CD8-positive, alpha-beta memory T cell (primary cell): Measurements from ENCODE around the gene KIF18B. TPM values are rescaled to one million over a fixed set of nuclear protein-coding genes. Genes with fewer than 3 reads are reported as not detected.

Source experiments
- CTCF ChIA-PET: fragments of 350-600 bp; sonication (Branson Sonifier 250); formaldehyde crosslinking; loops from one replicate; lab custom pipeline; 2021; ENCODE audit warnings: antibody characterized with exemption; lab: Charles Lee
- POLR2A ChIA-PET: fragments of 350-600 bp; sonication (Branson Sonifier 250); formaldehyde crosslinking; loops from one replicate; lab custom pipeline; 2021; ENCODE audit warnings: antibody characterized with exemption; lab: Charles Lee
- DNase-seq, 5 donors: peaks; one replicate each; pipeline versions ENCODE4 v3.0.0 to v3.0.0-alpha.2; 2020 to 2022; ENCODE audit warnings: mixed read lengths in 1 of 5
- H3K27ac ChIP-seq: one replicate; pipeline ENCODE4 v1.7.0; 2013; ENCODE audit warnings: low read depth, mild to moderate bottlenecking, low read length, moderate library complexity
- H3K27me3 ChIP-seq: 2 replicates; pipeline ENCODE4 v1.7.0; 2013; ENCODE audit warnings: low read length, mild to moderate bottlenecking; ENCODE audit not compliant: insufficient read depth, poor library complexity, severe bottlenecking
- H3K36me3 ChIP-seq: 2 replicates; pipeline ENCODE4 v1.7.0; 2013; ENCODE audit warnings: mild to moderate bottlenecking, low read length, moderate library complexity; ENCODE audit not compliant: insufficient read depth
- H3K4me1 ChIP-seq: 2 replicates; pipeline ENCODE4 v1.7.0; 2013; ENCODE audit warnings: mild to moderate bottlenecking, low read length, moderate library complexity; ENCODE audit not compliant: insufficient read depth
- H3K4me3 ChIP-seq: 2 replicates; pipeline ENCODE4 v1.7.0; 2013; ENCODE audit warnings: mild to moderate bottlenecking, low read length
- H3K9me3 ChIP-seq: 2 replicates; pipeline ENCODE4 v1.7.0; 2013; ENCODE audit warnings: mild to moderate bottlenecking, low read length
- H3K27ac Mint-ChIP-seq, 8 donors: one replicate each; pipeline ENCODE4 v1.8.0; 2020 to 2021; ENCODE audit warnings: mixed read lengths in 8 of 8, mild to moderate bottlenecking in 6 of 8, inconsistent platforms in 3 of 8, moderate library complexity in 3 of 8
- H3K27me3 Mint-ChIP-seq, 2 donors: one replicate each; pipeline ENCODE4 v1.8.0; 2020 to 2021; ENCODE audit warnings: mixed read lengths in 2 of 2, mild to moderate bottlenecking in 1 of 2, moderate library complexity in 1 of 2
- H3K36me3 Mint-ChIP-seq, 3 donors: one replicate each; pipeline ENCODE4 v1.8.0; 2020 to 2021; ENCODE audit warnings: mixed read lengths in 3 of 3, inconsistent platforms in 1 of 3, mild to moderate bottlenecking in 1 of 3
- H3K4me1 Mint-ChIP-seq, 3 donors: one replicate each; pipeline ENCODE4 v1.8.0; 2020 to 2021; ENCODE audit warnings: mixed read lengths in 3 of 3, inconsistent platforms in 1 of 3, mild to moderate bottlenecking in 1 of 3
- H3K4me3 Mint-ChIP-seq, 7 donors: one replicate each; pipeline ENCODE4 v1.8.0; 2020 to 2021; ENCODE audit warnings: mixed read lengths in 7 of 7, mild to moderate bottlenecking in 6 of 7, moderate library complexity in 4 of 7, inconsistent platforms in 2 of 7
- H3K9me3 Mint-ChIP-seq, 5 donors: one replicate each; pipeline ENCODE4 v1.8.0; 2020 to 2022; ENCODE audit warnings: mixed read lengths in 5 of 5, mild to moderate bottlenecking in 3 of 5, moderate library complexity in 2 of 5, inconsistent platforms in 1 of 5
- polyA plus RNA-seq: library from polyadenylated mRNA; unstranded; fragments of 300-500 nt; fragmentation: Illumina TruSeq; gene quantifications from one replicate; pipeline ENCODE4 v1.2.3, GENCODE V29; 2021
- total RNA-seq, 2 experiments: library from RNA; stranded (reverse); gene quantifications; one replicate each; pipeline ENCODE4 v1.2.3, GENCODE V29; 2021

Gene KIF18B
- total and polyA plus RNA-seq, 3 experiments from 2014 or later: 0.10 to 28.3 (median 27.1) TPM

- no peaks in the 10 kb centered on the region for H3K27me3 ChIP-seq
- no peaks in the 10 kb centered on the region for H3K9me3 Mint-ChIP-seq
- H3K27ac ChIP-seq: no peak overlapping the region
- H3K4me3 Mint-ChIP-seq: no peak overlapping the region
- POLR2A ChIA-PET: interaction anchor here (0.6 kb wide), 1 partner anchor 9 kb away, joined by 3 read pairs; no protein-coding TSS in a partner anchor
- H3K4me1 ChIP-seq: no peaks in the 10 kb centered on the region
- peak in 1 of 5 donors; percentile 25 for DNase-seq
- no peaks in the 10 kb centered on the region for H3K4me1 Mint-ChIP-seq
- H3K27ac Mint-ChIP-seq: no peak overlapping the region
- CTCF ChIA-PET: no interaction called here
- no peaks in the 10 kb centered on the region for H3K36me3 ChIP-seq
- no peaks in the 10 kb centered on the region for H3K9me3 ChIP-seq
- peaks cover 2 to 21% of the 10 kb centered on the region in 2 donors for H3K27me3 Mint-ChIP-seq
- H3K36me3 Mint-ChIP-seq: no peaks in the 10 kb centered on the region
- no peak overlapping the region for H3K4me3 ChIP-seq
These were observed 23.4 kb downstream of the KIF18B start for GRCh38 chr17:44924107-44924544.

DNA sequence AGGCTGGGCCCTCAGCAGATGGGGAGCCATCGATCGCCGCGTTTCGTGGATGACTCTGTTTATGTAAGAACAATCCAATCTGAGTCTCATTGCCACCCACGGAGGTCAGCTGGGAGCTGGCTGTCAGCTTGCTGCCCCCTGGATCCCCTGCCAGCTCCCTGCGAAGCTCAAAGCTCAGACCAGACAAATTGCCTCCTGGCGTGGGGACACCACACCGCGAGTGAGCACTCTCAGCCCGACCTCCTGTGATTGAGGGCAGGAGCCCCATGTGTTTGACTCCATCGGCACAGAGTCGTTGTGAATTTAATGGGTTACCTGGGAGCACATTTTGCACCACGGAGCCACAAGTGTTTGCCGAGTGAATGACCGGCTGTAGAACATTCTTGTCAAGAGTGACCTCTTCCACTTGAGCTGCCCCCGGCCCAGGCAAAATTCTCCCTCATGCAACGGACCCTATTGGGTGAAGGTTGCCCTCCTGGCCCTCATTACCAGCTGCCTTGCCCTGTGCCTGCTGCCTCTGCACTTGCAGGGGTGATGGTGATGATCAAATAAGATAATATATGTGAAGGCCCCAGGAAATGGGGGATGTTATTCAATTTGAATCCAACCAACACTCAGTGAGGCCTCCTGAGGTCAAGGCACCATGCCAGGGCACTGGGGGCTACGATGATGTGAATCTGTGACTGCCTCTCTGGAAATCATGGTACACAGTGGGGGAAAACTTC is 24.7 kb downstream of the KIF18B start:
- POLR2A ChIA-PET: no interaction called here
- CTCF ChIA-PET: interaction anchor here (1.4 to 5.6 kb wide), 2 partner anchors 98 to 275 kb away, joined by 3 to 45 read pairs; no protein-coding TSS in a partner anchor
- no peaks in the 10 kb centered on the region for H3K36me3 Mint-ChIP-seq
- H3K27ac ChIP-seq: no peak overlapping the region
- H3K4me3 Mint-ChIP-seq: no peak overlapping the region
- peaks cover 2 to 21% of the 10 kb centered on the region in 2 donors for H3K27me3 Mint-ChIP-seq
- no peaks in the 10 kb centered on the region for H3K36me3 ChIP-seq
- no peak overlapping the region for H3K27ac Mint-ChIP-seq
- H3K27me3 ChIP-seq: no peaks in the 10 kb centered on the region
- peak in 1 of 5 donors; percentile 30 for DNase-seq
- H3K4me1 Mint-ChIP-seq: no peaks in the 10 kb centered on the region
- H3K9me3 Mint-ChIP-seq: no peaks in the 10 kb centered on the region
- no peaks in the 10 kb centered on the region for H3K4me1 ChIP-seq
- H3K9me3 ChIP-seq: no peaks in the 10 kb centered on the region
- no peak overlapping the region for H3K4me3 ChIP-seq

DNA sequence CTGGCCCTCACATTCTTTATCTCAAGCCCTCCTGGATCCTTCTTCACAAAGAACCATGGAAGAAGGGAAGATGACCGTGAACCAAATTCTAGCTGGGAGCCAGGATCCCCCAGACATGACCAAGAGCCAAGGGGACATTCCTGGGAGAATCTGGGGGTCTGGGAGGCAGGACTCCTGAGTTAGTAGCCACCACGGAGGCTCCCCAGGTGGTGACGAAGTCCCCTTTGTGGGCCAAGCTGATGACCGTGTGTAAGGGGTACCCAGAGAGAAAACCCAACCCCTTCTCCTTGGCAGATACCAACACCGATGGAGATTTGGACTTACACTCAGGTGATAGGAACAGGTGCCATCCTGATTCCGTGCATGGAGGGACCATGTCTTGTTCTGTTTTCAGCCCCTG is 25.4 kb downstream of the KIF18B start:
- Mint-ChIP-seq H3K27ac (peak overlapping the region in 1 of 8 donors; percentile 65), H3K9me3 (no peaks in the 10 kb centered on the region), H3K4me3 (no peak overlapping the region), H3K4me1 (no peaks in the 10 kb centered on the region), H3K27me3 (peaks cover 2 to 21% of the 10 kb centered on the region in 2 donors), H3K36me3 (no peaks in the 10 kb centered on the region)
- no peak overlapping the region for H3K4me3 ChIP-seq
- CTCF ChIA-PET: interaction anchor here (1.4 to 5.6 kb wide), 3 partner anchors 11 to 276 kb away, joined by 3 to 45 read pairs (median 10); no protein-coding TSS in a partner anchor
- H3K9me3 ChIP-seq: no peaks in the 10 kb centered on the region
- no peak overlapping the region for H3K27ac ChIP-seq
- H3K4me1 ChIP-seq: no peaks in the 10 kb centered on the region
- H3K27me3 ChIP-seq: no peaks in the 10 kb centered on the region
- no peaks in the 10 kb centered on the region for H3K36me3 ChIP-seq
- POLR2A ChIA-PET: no interaction called here
- no peak for DNase-seq

- H3K4me3 ChIP-seq: no peak overlapping the region
- peak overlapping the region in 1 of 7 donors; percentile 40 for H3K4me3 Mint-ChIP-seq
- ChIA-PET POLR2A (no interaction called here), CTCF (interaction anchor here (1.2 to 5.6 kb wide), 6 partner anchors 10 to 276 kb away, joined by 3 to 45 read pairs (median 6); no protein-coding TSS in a partner anchor)
- peak overlapping the region in 1 of 8 donors; percentile 65 for H3K27ac Mint-ChIP-seq
- DNase-seq: no peak
- H3K27me3 Mint-ChIP-seq: peaks cover 2 to 21% of the 10 kb centered on the region in 2 donors
- no peaks in the 10 kb centered on the region for H3K9me3 Mint-ChIP-seq
- no peaks in the 10 kb centered on the region for H3K9me3 ChIP-seq
- H3K4me1 Mint-ChIP-seq: no peaks in the 10 kb centered on the region
- H3K36me3 Mint-ChIP-seq: no peaks in the 10 kb centered on the region
- H3K36me3 ChIP-seq: no peaks in the 10 kb centered on the region
- H3K27ac ChIP-seq: no peak overlapping the region
- no peaks in the 10 kb centered on the region for H3K4me1 ChIP-seq
- no peaks in the 10 kb centered on the region for H3K27me3 ChIP-seq
These were observed 26.3 kb downstream of the KIF18B start for GRCh38 chr17:44921122-44921882.

DNA sequence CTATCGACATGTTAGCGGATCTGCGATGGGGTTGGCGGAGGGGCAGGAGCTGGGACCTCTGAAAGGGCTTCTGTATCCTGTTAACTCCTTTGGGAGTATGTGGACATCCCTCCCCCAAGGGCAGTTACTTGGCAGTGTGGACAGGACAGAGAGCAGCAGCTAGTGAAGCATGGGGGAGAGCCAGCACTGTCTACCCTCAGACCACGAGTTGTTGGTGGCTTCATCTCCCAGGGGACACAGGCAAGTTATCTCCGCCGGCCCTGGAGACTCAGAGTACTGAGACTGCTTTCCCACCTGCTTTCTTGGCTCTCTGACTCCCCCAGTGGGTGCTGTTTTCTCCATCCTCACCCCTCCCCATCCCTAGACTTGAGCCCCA is 27.0 kb downstream of the KIF18B start:
- H3K9me3 ChIP-seq: no peaks in the 10 kb centered on the region
- H3K4me1 Mint-ChIP-seq: no peaks in the 10 kb centered on the region
- no peak overlapping the region for H3K4me3 ChIP-seq
- H3K27me3 ChIP-seq: no peaks in the 10 kb centered on the region
- no peak overlapping the region for H3K4me3 Mint-ChIP-seq
- ChIA-PET CTCF (interaction anchor here (0.6 to 5.6 kb wide), 13 partner anchors 10 to 215 kb away, joined by 3 to 45 read pairs (median 4); partner anchors contain the start of genes ACBD4, KIF18B and PLCD3), POLR2A (no interaction called here)
- H3K9me3 Mint-ChIP-seq: no peaks in the 10 kb centered on the region
- H3K36me3 Mint-ChIP-seq: no peaks in the 10 kb centered on the region
- H3K4me1 ChIP-seq: no peaks in the 10 kb centered on the region
- peaks cover 2 to 21% of the 10 kb centered on the region in 2 donors for H3K27me3 Mint-ChIP-seq
- H3K36me3 ChIP-seq: no peaks in the 10 kb centered on the region
- DNase-seq: no peak
- H3K27ac ChIP-seq: no peak overlapping the region
- no peak overlapping the region for H3K27ac Mint-ChIP-seq

DNA sequence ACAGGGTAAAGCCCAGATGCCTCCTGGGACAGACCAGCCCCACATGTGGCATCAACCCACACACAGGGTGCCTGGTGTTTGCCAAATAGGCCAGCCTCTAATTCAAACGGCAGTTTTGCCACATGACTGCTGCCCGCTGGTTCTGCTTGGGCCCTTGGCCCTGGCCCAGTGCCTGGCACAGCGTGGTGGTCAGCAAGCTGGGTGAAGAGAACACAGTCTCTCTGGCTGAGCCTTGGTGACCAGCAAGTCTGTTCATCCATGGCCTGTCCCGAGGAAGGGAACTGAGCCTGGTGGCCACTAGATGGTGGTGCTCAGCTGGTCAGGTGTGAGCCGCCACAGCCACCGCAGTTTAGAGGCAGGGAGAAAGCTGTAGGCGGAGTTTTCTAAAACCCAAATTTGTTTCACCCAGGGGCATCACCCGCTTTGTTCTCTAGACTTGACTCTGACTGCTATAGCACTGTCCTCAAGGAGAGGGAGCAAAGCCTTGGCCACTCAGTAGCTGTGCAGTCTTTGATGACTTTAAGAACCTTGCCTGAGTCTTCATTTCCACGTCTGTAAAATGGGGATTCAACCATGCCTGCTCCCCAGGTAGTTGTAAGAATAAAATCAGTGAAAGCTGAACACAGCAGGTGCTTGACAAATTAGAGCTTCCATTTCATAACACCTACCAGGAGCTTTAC is 27.5 kb downstream of the KIF18B start:
- ChIA-PET CTCF (interaction anchor here (0.6 to 5.6 kb wide), 13 partner anchors 9 to 215 kb away, joined by 3 to 45 read pairs (median 4); partner anchors contain the start of genes ACBD4, KIF18B and PLCD3), POLR2A (no interaction called here)
- peaks cover 2 to 21% of the 10 kb centered on the region in 2 donors for H3K27me3 Mint-ChIP-seq
- peak; percentile 17 to 70 (median 31) for DNase-seq
- Histone ChIP-seq H3K27ac (no peak overlapping the region), H3K4me3 (no peak overlapping the region), H3K27me3 (no peaks in the 10 kb centered on the region), H3K9me3 (no peaks in the 10 kb centered on the region), H3K4me1 (no peaks in the 10 kb centered on the region), H3K36me3 (no peaks in the 10 kb centered on the region)
- H3K4me3 Mint-ChIP-seq: no peak overlapping the region
- H3K27ac Mint-ChIP-seq: peak overlapping the region in 1 of 8 donors; percentile 75
- no peaks in the 10 kb centered on the region for H3K36me3 Mint-ChIP-seq
- no peaks in the 10 kb centered on the region for H3K4me1 Mint-ChIP-seq
- no peaks in the 10 kb centered on the region for H3K9me3 Mint-ChIP-seq

DNA sequence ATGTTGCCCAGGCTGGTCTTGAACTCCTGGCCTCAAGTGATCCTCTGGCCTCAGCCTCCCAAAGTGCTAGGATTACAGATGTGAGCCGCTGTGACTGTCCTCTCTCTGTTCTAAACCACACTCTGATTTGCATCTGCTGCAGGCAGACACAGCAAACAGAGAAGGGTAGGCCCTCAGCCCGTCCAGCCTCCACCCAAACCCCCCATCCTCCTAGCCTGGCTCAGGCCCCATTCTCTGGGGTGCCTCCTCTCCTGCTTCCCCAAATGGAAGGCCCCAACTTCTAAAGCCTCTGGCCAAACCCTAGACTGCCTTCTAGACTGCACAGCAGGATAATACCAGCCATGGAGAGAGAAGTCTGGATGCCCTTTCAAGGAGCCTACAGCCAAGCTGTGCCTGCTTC is 28.2 kb downstream of the KIF18B start:
- CTCF ChIA-PET: interaction anchor here (1.0 to 5.6 kb wide), 7 partner anchors 9 to 216 kb away, joined by 3 to 45 read pairs (median 4); partner anchors contain the start of genes ACBD4 and PLCD3
- Mint-ChIP-seq H3K9me3 (no peaks in the 10 kb centered on the region), H3K27me3 (peaks cover under 1 to 25% of the 10 kb centered on the region in 2 donors), H3K27ac (no peak overlapping the region), H3K4me1 (no peaks in the 10 kb centered on the region), H3K36me3 (no peaks in the 10 kb centered on the region), H3K4me3 (no peak overlapping the region)
- Histone ChIP-seq H3K4me3 (no peak overlapping the region), H3K4me1 (no peaks in the 10 kb centered on the region), H3K27me3 (no peaks in the 10 kb centered on the region), H3K36me3 (no peaks in the 10 kb centered on the region), H3K9me3 (no peaks in the 10 kb centered on the region), H3K27ac (no peak overlapping the region)
- POLR2A ChIA-PET: no interaction called here
- no peak for DNase-seq
